ENCODE measurements around the gene ELF2.
"Not testable (repeated sequence)": the region's sequence is repeated elsewhere in the genome, so short reads cannot be mapped to it uniquely, and the experiment has no call there.

The ELF2 gene

DNA sequence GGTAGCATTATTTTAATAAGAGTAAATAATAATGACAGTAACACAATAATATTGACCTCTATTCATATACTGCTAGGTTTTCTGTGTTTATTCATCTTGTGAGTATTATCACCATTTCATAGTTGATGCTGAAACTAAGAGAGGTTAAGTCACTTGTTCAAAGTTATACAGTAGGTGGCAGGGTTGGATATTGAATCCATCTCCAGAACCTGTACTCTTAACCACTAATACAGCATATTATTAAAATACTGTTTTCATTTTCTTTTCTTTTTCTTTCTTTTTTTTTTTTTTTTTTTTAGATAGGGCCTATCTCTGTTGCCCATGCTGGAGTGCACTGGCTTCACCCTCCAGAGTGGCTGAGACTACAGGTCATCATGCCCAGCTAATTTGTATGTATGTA lies 7.1 kb upstream of the ELF2 start:
- peak; percentile 43 for DNase-seq

DNA sequence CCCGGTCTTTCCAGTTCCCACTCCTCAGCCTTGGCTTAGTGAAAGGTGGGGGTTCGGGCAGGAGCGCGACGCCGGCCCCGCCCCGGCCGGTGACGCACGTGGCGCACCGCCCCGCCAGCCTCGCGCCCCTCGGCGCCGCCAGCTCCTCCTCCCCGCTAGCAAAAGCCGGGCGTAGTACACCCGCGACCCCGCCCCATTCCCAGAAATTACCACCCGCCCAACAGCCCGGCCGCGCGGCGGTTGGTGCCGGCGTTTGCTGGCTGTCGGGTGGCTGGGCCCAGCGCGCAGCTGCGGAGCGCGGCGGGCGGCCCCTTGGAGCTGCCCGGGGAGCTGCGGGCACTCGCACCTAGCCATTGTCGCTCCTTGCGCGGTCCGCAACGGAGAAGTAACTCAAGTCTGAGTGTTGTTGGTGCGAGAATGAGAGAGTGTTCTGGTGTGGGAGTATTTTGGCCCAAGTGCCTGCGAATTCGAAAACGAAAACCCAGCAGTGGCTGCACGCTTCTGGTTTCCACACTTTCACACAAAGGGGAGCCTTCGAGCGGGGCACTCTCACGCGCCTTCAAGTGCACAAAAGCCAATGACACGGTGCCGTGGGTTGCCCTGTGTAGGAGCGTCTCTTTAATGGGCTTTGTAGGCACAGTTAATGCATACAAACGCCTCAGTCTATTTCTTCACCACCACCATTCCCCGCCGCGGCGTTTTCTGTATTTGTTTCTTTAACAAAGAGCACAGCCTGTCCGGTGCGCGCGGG lies 1.0 kb upstream of the ELF2 start:
- DNase-seq, result peak; percentile 96

DNA sequence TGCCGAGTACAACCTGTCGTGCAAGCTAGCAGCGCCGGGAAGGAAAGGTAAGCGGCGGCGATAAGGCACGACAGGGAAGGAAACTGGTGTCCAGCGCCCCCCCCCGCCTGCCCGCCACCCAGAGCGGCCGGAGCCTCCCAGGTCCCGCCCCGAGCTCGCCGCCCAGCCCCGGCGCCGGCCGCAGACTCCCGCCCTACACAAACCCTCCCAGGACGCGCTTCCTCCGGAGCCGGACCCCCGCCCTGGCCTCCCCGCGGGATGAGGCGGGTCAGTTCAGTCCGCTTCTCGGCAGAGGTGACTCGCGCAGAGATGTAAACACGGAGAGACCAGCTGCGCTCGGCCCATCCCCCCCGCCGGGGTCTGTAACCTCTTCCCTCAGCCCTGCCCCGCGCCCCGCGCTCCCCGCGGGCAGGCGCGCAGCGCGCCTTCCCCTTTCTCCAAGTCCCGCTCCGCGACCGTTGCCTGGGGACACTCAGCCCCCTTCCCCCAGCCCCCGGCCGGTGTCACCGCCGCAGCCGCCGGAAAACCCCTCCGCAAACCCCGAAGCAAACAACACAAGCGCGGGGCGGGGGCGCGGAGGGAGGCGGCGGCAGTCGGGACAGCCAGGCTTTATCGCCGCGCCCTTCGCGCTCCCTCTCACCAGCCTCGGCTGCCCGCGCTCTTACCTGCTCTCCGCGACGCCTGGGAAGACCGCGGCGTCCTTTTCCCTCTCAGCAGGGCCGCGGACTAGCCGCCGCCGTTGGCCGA lies 543 bp downstream of the ELF2 start:
- DNase-seq, result peak; percentile 78

DNA sequence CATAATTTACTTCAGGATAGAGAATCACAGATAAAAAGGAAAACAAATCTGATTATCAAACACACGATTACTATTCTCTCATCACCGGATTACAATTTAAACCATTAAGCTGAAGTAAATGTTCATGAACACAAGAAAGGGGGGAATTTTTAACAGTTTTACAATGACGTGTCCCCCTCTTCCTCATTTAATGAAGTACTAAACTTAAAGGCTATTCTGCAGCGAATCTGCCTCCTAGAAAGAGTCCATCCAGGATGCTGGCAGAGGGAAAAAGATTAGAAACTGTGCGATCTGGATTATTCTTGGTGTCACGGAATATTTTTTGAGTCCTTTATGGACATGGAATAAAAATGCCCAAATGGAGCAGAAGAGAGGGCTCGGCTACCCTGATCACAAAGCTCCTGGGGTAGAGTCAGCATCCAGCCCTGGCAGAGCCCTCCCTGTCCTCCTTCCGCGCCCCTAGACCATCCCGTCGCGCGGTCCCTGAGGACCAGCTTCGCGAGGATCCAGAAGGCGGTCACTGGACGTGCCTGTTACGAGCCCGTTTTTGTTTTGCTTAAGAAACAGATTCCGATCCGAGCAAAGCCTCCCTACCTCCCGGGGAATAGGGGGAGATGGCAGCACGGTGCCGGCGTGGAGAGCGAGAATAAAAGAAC lies 1.2 kb downstream of the ELF2 start:
- DNase-seq, result peak; percentile 65

DNA sequence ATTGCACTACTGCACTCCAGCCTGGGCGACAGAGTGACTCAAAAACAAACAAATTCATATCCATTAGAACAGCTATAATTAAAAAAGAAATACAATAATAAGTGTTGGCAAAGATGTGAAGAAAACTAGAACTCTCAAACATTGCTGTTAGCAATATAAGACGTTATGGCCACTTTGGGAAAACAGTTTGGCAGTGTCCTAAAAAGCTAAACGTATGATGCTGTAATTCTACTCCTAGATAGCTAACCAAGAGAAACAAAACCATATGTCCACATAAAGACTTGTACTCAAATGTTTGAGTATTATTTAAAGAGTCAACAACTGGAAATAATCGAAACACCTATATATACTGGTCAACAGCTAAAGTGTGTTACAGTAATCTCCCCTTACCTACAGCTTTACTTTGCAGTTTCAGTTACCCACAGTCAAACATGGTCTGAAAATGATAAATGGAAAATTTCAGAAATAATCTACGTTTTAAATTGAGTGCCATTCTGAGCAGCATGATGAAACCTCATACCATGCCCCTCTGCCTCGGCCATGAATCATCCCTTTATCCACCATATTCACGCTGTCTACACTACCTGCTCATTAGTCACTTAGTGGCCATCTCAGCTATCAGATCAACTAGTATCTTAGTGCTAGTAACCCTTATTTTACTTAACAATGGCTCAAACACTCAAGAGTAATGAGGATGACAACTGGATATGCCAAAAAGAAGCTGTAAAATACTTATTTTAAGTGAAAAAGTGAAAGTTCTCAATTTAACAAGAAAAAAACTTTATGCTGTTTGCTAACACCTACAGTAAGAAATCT lies 4.9 kb downstream of the ELF2 start:
- no peak for DNase-seq

DNA sequence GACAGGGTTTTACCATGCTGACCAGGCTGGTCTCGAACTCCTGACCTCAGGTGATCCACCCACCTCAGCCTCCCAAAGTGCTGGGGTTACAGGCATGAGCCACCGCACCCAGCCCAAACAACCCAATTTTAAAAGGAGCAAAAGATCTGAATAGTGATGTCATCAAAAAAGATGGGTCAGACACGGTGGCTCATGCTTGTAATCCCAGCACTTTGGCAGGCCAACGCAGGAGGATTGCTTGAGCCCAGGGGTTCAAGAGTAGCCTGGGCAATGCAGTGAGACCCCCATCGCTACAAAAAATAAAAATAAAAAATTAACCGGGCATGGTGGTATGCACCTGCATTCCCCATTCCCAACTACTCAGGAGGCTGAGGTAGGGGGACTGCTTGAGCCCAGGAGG lies 6.1 kb downstream of the ELF2 start:
- DNase-seq, result no peak

DNA sequence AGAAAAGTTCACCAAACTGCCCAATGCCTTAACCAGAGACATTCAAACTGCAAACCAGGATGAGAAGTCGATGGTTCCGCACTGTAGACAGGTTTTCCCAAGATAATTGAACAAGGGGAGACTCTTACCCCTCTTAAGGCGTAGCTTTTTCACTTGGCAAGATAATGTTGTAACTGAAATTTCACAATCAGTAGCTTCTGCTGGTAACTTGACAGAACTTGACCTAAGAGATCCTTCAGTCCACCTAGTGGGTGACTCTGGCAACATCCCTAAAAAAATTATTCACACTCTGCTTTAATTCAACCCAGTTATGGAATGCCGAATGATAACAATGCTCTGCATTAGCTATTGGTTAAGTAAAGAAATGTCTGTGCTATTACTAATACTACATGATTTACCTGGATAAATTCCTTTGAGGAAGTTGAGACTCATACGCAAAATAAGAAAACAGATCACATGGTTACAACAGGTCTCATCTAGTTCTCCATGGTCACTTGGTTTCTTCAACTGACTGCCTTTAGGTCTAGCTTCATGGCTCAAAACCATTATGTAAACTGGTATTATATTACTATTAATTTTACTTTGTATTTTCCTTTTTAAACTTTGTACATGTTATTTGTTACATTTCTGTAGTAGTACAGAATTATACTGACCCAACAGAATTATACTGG lies 9.1 kb downstream of the ELF2 start:
- peak; percentile 82 for DNase-seq

DNA sequence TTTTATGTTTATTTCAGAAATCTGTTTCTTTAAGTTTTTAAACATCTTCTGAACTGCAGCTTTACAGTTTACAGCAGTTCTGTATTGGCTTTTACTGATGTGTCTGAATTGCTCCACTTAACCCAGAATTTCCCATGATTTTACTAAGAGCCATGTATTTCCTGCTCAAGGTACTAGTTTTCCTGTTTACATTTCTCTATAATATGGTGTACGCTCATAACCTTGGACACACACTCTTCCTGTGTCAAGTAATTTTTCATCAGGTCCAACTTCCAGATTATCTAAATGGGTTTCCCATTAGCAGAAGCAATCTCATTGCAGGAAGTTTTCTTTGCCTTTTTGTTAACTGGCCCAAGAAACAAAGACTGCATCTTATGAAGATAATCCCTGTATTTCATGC lies 12.3 kb downstream of the ELF2 start:
- no peak for DNase-seq

DNA sequence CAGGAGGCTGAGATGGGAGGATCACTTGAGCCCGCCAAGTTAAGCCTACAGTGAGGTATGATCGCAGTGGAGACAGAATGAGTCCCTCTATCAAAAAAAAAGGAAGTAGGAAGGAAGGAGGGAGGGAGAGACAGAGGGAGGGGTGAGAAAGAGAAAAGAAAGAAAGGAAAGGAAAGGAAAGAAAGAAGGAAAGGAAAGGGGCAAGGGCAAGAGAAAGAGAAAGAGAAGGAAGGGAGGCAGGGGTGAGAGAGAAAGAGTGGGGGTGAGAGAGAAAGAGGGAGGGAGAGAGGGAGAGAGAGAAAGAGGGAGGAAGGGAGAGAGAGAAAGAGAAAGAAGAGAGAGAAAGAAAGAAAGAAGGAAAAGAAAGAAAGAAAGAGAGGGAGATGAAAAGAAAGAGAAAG lies 13.2 kb downstream of the ELF2 start:
- DNase-seq, result no peak

DNA sequence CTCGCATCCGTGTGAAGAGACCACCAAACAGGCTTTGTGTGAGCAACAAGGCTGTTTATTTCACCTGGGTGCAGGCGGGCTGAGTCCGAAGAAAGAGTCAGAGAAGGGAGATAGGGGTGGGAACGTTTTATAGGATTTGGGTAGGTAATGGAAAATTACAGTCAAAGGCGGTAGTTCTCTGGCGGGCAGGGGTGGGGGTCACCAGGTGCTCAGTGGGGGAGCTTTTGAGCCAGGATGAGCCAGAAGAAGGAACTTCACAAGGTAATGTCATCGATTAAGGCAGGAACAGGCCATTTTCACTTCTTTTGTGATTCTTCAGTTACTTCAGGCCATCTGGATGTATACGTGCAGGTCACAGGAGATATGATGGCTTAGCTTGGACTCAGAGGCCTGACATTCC lies 19.0 kb downstream of the ELF2 start:
- DNase-seq, result not testable (repeated sequence)

DNA sequence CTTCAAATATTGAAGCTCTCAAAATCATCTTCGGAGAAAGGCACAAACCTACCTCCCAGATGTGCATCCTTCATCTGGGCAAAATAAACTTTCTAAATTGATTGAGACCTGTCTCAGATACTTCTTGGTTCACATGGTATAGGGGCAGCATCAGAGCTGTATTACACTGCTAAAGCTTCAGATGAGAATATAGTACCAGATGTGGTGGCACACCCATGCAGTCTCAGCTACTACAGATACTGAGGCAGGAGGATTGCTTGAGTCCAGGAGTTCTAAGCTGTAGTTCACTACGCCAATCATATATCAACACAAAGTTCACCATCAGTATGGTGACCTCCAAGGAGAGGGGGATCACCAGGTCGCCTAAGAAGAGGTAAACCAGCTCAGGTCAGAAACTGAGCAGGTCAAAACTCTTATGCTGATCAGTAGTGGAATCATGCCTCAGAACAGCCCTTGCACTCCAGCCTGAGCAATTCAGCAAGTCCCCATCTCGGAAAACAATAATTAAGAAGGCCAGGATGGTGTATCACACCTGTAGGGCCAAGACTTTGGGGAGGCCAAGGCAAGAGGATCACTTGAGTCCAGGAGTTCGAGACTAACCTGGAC lies 22.0 kb downstream of the ELF2 start:
- DNase-seq, result no peak

DNA sequence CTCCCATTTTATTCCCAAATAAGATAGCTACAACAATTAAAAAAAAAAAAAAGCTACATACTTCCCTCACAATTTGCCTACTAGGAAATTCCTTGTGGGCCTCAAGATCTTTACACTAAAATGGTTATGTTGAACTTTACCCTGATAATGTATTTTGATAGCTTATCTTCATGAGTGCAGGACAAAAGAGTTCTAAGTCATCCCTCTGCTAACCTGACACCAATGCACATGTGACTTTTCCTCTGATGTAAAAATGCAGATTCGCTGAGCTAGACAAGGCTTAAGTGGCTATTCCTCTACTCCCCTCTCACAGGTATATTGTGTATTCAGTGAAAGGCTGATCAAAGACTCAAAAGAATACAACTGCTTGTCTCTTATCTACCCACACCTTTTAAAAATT lies 22.5 kb downstream of the ELF2 start:
- no peak for DNase-seq

DNA sequence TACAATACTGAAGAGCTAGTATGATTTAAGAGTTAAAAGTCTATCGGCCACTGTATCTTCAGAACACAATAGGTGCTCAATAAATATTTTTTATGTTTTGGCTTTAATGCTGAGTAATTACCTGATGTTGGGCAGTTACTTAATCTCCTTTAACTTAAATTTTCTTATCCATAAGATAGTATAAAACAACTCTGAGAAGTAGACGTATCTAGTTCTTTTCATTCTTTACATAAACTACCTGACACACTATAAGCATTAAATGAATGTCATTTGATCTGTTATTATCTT lies 22.9 kb downstream of the ELF2 start:
- DNase-seq, result no peak

DNA sequence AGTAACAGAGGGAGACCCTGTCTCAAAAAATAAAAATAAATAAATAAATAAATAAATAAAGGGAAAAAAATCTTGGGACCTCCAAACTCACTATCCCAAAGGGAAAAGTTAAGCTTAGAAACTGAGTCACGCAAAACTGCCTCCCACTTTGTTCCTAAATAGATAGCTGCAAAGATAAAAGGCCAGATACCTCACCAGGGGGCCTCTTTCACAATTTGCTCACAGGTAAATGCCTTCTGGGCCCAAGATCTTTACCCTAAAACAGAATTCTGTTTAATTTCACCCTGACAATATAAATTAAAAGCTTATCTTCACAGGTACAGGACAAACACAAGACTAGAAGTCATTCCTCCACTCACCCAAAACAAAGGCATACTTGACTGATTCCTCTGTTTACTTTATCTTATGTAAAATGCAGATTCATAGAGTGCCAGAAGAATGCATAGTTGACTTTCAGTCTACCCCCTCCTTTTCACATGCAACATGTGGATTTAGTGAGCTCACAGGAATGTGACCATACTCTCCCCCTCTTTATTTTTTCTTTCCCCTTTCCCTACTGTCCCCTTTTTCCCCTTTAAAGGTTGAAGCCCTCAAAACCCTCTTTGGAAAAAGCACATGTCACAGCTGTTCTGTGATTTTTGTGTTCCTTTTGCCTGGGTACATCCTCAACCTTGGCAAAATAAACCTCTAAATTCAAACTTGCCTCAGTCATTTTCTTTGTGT lies 23.4 kb downstream of the ELF2 start:
- no peak for DNase-seq

DNA sequence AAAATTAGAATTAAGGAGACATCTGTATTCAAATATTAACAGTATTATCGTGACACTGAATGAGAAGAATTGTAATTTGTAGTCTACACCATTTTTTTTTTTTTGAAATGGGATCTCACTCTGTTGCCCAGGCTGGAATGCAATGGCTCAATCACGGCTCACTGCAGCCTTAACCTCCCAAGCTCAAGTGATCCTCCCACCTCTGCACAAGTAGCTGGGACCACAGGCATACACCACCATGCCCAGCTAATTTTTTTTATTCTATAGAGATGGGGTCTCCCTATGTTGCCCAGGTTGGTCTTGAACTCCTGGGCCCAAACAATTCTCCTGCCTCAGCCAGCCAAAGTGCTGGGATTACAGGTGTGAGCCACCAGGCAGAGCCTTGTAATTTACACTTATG lies 24.8 kb downstream of the ELF2 start:
- DNase-seq, result no peak

DNA sequence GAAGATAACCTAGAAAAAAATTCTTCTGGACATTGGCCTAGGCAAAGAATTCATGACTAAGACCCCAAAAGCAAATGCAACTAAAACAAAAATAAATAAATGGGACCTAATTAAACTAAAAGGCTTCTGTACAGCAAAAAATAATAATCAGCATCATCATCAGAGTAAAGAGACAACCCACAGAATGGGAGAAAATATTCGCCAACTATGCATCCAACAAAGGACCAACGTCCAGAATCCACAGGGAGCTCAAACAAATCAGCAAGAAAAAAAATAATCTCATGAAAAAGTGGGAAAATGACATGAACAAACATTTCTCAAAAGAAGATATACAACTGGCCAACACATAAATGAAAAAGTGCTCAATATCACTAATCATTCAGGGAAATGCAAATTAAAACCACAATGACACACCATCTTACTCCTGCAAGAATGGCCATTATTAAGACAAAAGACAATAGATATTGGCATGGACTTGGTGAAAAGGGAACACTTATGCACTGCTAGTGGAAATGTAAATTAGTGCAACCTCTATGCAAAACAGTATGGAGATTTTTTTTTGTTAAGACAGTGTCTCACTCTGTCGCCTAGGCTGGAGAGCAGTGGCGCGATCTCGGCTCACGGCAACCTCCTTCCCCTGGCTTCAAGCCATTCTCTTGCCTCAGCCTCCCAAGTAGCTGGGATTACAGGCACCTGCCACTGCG lies 29.9 kb downstream of the ELF2 start:
- no peak for DNase-seq

DNA sequence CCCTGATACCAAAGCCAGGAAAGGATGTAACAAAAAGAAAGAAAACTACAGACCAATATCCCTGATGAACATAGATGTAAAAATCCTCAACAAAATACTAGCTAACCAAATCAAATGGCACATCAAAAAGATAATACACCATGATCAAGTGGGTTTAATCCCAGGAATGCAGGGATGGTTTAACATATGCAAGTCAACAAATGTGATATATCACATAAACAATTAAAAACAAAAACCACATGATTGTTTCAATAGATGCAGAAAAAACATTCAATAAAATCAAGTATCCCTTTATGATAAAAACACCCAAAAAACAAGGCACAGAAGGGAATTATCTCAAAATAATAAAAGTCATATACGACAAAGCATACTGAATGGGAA lies 31.5 kb downstream of the ELF2 start:
- no peak for DNase-seq

DNA sequence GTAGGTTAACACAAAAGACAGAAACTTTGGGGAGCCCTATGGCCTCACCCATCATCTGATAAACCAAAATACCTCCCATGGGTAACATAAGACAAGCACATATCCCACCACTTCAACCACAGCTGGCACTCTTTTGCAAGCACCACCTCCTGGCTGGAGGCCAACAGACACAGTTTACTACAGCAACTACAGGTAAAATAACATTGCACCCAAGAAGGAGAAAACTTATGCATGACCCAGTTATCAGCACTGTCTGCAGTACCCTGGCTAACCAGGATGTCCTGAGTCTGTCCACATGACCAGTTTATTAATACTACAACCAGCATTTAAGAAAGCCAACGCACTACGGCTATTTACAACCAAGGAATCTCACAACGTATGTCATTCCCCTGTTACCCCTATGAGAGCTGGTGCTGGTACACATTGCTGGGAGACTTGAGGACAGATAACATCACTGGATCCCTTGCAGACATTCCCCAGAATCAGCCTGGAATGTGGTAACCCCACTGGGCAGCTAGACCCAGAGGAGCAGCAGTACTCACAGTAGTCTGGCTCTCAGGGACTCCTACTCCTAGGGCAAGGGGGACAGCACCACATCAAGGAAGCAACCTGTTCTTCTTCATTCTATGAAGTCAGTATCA lies 32.0 kb downstream of the ELF2 start:
- no peak for DNase-seq

DNA sequence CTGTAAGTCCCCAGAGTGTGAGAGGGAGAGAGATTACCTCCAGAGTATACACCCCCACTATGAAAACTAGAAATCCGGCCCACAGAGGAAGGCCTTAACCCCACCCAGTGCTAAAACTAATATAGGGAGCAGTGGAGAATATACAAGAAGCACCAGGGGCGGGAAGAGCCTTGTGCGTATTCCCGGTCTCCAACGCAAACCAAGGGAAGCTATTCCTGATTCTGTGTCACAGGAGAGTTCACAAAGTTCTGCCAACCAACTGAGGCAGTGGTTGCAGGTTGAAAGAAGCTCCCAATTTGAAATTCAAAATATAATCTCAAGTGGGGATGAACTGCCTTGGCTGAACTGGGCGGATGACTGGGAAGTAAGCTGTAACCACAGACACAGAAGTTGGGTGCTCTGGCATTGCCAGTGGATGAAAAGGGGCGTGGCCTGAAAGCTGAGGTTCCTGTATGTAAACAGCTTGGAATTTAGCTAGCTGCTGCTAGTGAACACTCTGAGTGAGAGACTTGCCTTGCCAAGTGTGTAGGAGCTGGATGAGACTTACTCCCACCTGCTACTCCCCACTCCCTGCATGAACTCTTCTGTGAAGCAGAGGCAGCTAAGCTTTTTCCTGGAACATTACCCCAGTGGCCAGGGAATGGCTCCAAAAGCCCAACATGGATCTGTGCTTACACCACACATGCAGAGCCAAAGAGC lies 32.7 kb downstream of the ELF2 start:
- peak; percentile 60 for DNase-seq

DNA sequence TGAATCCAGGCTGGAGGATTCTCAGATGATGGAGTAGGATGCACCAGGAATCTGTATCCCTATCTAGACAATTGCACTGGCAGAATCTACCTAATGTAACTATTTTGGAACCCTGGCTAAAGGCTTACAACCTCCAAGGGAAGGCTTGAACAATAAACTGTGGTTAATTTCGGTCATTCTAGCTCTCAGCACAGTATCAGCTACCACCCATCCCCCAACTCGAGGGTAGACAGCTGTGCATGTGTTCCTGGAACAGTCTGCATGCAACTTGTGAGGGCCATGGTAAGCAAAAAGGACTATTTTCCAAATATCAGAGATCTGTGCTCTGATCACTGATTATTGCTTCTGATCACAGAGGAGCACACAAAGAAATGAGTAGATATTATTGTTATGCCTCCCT lies 34.0 kb downstream of the ELF2 start:
- DNase-seq, result no peak
